GM12801 (cell line): ENCODE results near the gene CFAP52.

Source experiments
- TF ChIP-seq, protein P1 (sequence below): IDR thresholded peaks from one replicate; pipeline ENCODE4 v1.5.1; 2011; ENCODE audit warnings: control low read depth; ENCODE audit not compliant: insufficient read length; ENCODE audit errors: extremely low read depth

The CFAP52 gene

DNA sequence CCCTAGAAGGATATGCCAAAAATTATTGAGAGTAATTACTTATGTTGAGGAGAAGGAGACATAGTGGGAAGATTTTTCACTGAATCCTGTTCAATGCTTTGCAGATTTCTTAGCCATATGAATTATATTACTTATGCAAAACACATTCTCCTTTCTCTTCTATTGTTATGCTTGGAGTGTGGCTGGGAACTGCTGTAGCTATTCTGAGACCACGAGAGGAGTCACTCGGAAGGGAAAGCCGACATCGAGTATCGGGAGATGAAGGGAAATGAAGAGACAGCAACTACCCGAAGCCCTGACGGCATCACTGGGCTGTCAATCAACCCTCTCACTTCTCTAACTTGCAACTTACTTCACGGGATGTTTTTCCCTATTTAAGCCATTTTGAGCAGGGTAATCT is 40.4 kb upstream of the CFAP52 start:
- TF ChIP-seq, protein P1, sequence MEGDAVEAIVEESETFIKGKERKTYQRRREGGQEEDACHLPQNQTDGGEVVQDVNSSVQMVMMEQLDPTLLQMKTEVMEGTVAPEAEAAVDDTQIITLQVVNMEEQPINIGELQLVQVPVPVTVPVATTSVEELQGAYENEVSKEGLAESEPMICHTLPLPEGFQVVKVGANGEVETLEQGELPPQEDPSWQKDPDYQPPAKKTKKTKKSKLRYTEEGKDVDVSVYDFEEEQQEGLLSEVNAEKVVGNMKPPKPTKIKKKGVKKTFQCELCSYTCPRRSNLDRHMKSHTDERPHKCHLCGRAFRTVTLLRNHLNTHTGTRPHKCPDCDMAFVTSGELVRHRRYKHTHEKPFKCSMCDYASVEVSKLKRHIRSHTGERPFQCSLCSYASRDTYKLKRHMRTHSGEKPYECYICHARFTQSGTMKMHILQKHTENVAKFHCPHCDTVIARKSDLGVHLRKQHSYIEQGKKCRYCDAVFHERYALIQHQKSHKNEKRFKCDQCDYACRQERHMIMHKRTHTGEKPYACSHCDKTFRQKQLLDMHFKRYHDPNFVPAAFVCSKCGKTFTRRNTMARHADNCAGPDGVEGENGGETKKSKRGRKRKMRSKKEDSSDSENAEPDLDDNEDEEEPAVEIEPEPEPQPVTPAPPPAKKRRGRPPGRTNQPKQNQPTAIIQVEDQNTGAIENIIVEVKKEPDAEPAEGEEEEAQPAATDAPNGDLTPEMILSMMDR = no peak

DNA sequence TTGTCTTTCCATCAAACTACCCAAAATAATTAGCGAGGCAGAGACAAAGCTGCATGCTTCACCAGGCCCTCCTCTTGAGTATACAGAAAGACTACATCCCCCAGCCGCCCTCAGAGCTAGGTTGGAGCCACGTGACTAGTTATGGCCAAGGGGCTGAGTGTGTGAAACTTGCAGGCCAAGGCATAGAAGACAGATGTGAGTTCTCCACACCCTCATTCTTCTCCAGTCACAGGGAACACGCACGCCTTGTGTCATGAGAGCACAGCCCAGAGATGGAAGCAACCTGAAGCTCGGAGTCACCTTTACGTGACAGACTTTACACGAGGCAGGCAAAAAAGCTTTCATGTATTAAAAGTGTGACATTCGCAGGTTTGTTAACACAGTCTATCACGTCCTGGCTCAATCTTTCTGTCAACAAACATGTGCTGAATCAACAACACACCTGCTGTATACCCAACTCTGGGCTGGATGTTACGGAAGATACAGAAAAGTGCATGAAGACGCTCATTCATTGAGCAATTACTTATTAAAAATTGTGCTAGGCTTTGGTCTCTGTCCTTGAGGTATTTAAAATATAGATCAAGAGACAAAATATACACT is 39.2 kb upstream of the CFAP52 start:
- TF ChIP-seq, protein P1 = no peak

DNA sequence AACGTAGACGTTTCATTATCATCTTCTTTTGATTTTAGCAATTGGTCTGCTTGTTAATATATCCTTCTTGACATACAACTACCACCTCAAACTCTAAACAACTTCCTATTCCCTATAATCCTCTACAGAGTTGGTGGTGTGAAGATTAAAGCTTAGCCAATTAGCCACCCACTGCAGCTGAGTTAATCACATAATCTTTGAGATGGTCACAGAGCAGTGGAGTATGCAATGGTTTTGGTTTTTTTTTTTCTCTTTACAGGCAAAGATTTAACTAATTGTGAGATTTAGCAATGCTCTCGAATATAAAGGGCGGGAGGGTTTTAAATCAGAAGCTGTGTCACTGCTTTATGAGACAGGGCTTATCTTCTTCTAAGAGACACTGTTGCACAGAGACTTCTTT is 37.8 kb upstream of the CFAP52 start:
- TF ChIP-seq, protein P1 = no peak

DNA sequence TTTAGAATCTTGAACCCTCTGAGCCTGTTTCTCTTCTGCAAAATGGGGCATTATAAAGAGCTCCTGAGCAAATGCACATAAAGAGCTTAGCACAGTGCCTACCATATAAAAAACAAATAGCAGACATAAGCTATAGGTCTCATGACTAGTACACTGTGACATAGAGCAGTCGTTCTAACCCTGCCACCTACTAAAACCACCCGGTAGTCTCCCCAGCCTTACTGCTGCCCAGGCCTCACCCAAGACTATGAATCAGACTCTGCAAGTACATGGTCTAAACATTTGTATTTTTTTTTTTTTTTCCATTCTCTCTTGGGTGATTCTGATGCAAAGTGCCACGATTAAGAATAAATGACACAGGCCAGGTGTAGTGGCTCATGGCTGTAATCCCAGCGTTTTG is 34.7 kb upstream of the CFAP52 start:
- TF ChIP-seq, protein P1 = no peak

DNA sequence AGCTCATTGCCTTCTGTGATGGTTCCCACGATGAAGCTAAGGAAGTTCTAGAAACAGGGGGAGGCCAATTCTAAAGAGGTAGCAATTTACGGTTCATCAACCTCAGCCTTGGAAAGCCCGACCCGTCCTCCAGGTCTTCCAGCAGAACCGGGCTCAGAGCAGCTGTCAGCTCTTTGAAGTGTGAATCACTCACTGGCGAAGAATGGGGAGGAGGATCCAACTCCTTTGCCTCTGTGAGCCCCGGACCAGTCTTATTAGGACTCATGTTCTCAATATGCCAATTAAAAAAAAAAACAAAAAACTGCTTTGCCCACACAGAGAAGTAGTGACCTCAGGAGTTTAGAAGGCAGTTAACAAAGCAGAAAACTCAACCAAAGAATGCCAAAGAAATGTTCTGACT is 32.2 kb upstream of the CFAP52 start:
- TF ChIP-seq, protein P1 = no peak

DNA sequence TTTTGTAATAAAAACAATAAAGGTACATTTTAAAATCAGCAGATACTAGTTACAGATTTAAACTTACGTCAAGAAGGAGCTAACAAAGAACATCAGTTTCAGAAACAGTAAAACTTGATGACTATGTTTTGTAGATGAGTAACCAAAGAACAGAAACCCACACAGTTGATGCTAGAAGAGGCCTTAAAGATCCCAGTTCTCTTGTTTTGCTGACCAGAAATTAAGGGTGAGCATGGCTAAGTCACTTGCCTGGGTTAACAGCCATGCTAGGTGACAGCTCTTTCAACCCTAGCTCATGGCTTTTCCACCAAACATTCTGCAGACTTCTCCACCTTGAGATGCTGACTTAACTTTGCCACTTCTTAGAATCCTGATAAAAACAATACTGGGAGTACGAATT is 27.2 kb upstream of the CFAP52 start:
- TF ChIP-seq, protein P1 = no peak

DNA sequence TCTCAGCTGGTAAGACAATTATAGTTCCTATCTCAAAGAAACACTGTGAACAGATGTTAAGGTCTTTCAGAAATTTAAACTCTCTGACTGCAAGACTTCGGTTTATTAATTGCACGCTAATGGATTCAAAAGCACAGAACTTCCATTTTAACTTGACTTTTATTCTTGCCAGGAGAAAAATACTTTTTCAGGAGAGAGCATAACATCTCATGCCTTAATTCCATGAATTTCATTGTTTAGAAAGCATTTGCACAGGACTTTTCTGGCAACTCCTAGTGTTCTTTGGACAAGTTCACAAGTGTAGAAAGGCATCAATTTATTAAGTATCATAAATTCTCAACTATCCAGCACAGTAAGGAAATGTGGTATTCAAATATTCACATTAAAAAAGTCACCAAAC is 23.3 kb upstream of the CFAP52 start:
- TF ChIP-seq, protein P1 = no peak
